Measurements from ENCODE around the gene EMD.
"Not testable (repeated sequence)": the region's sequence is repeated elsewhere in the genome, so short reads cannot be mapped to it uniquely, and the experiment has no call there.

EMD gene

GRCh38 chrX:154378799-154379568 lies at the start of gene EMD:
Gene EMD, plus strand, starts transcription at chrX:154379295. Its CDS starts 190 bp downstream, at chrX:154379485.
- DNase-seq (ENCODE audit: low read depth, low spot score) = peak; percentile 83

GRCh38 chrX:154332561-154332960 lies 46.5 kb upstream of the EMD start:
- no peak for DNase-seq (ENCODE audit: low read depth, low spot score)

- no peak for DNase-seq (ENCODE audit: low read depth, low spot score)
Observed at GRCh38 chrX:154333116-154333515, 46.0 kb upstream of the EMD start.

- no peak for DNase-seq (ENCODE audit: low read depth, low spot score)
Observed at GRCh38 chrX:154333837-154334271, 45.2 kb upstream of the EMD start.

- no peak for DNase-seq (ENCODE audit: low read depth, low spot score)
Observed at GRCh38 chrX:154334496-154334895, 44.6 kb upstream of the EMD start.

GRCh38 chrX:154341399-154342298 lies 37.4 kb upstream of the EMD start:
- DNase-seq (ENCODE audit: low read depth, low spot score) = not testable (repeated sequence)

GRCh38 chrX:154343063-154343462 lies 36.0 kb upstream of the EMD start:
- DNase-seq (ENCODE audit: low read depth, low spot score) = not testable (repeated sequence)

- DNase-seq (ENCODE audit: low read depth, low spot score) = not testable (repeated sequence)
Observed at GRCh38 chrX:154343620-154344019, 35.5 kb upstream of the EMD start.

- no peak for DNase-seq (ENCODE audit: low read depth, low spot score)
Observed at GRCh38 chrX:154348114-154348531, 31.0 kb upstream of the EMD start.

GRCh38 chrX:154348646-154349358 lies 30.3 kb upstream of the EMD start:
- no peak for DNase-seq (ENCODE audit: low read depth, low spot score)

- DNase-seq (ENCODE audit: low read depth, low spot score) = no peak
Observed at GRCh38 chrX:154349359-154349935, 29.6 kb upstream of the EMD start.

GRCh38 chrX:154349979-154350378 lies 29.1 kb upstream of the EMD start:
- no peak for DNase-seq (ENCODE audit: low read depth, low spot score)

GRCh38 chrX:154350429-154351182 lies 28.5 kb upstream of the EMD start:
- no peak for DNase-seq (ENCODE audit: low read depth, low spot score)

GRCh38 chrX:154351183-154352011 lies 27.7 kb upstream of the EMD start:
- no peak for DNase-seq (ENCODE audit: low read depth, low spot score)

GRCh38 chrX:154352012-154352401 lies 27.1 kb upstream of the EMD start:
- DNase-seq (ENCODE audit: low read depth, low spot score) = no peak

GRCh38 chrX:154352466-154352865 lies 26.6 kb upstream of the EMD start:
- DNase-seq (ENCODE audit: low read depth, low spot score) = no peak

- no peak for DNase-seq (ENCODE audit: low read depth, low spot score)
Observed at GRCh38 chrX:154353172-154353843, 25.8 kb upstream of the EMD start.

- DNase-seq (ENCODE audit: low read depth, low spot score) = no peak
Observed at GRCh38 chrX:154354013-154354412, 25.1 kb upstream of the EMD start.

- no peak for DNase-seq (ENCODE audit: low read depth, low spot score)
Observed at GRCh38 chrX:154354516-154354915, 24.6 kb upstream of the EMD start.
